HG03460 (cell line): ENCODE results near the gene ZNF85.
"Not testable (repeated sequence)": the region's sequence is repeated elsewhere in the genome, so short reads cannot be mapped to it uniquely, and the experiment has no call there.

Experiments used
- ATAC-seq: cut with Tn5 transposase; IDR thresholded peaks from one replicate; pipeline ENCODE4 v1.9.1; 2021; ENCODE audit not compliant: unreplicated experiment

The ZNF85 gene

GRCh38 chr19:20923077-20923871, at the start of gene ZNF85:
ZNF85 (plus strand) TSS chr19:20923251; CDS start chr19:20923401, 150 bp downstream.
- ATAC-seq, result peak; percentile 97

GRCh38 chr19:20879501-20879900, 43.5 kb upstream of the ZNF85 start:
- ATAC-seq, result no peak

GRCh38 chr19:20912973-20913372, 10.1 kb upstream of the ZNF85 start:
- no peak for ATAC-seq

- ATAC-seq, result no peak
These were observed 2.4 kb downstream of the ZNF85 start for GRCh38 chr19:20925481-20925880.

- ATAC-seq, result no peak
These were observed 3.7 kb downstream of the ZNF85 start for GRCh38 chr19:20926796-20927195.

GRCh38 chr19:20928371-20928770, 5.3 kb downstream of the ZNF85 start:
- ATAC-seq, result no peak

- not testable (repeated sequence) for ATAC-seq
These were observed 13.4 kb downstream of the ZNF85 start for GRCh38 chr19:20936322-20936947.

GRCh38 chr19:20952561-20953095, 29.6 kb downstream of the ZNF85 start:
- ATAC-seq, result not testable (repeated sequence)

- no peak for ATAC-seq
These were observed 41.7 kb downstream of the ZNF85 start for GRCh38 chr19:20964798-20965197.

- no peak for ATAC-seq
These were observed 45.0 kb downstream of the ZNF85 start for GRCh38 chr19:20968092-20968491.

GRCh38 chr19:20969498-20969897, 46.4 kb downstream of the ZNF85 start:
- no peak for ATAC-seq

GRCh38 chr19:20969898-20970297, 46.8 kb downstream of the ZNF85 start:
- ATAC-seq, result no peak

- not testable (repeated sequence) for ATAC-seq
These were observed 69.7 kb downstream of the ZNF85 start for GRCh38 chr19:20992788-20993187.

- ATAC-seq, result peak; percentile 99
These were observed 76.8 kb downstream of the ZNF85 start for GRCh38 chr19:20999731-21000352.
